Ureter (tissue), 1 donor: Measurements from ENCODE around the gene CHCHD10. TPM values are rescaled to one million over a fixed set of nuclear protein-coding genes. Genes with fewer than 3 reads are reported as not detected.

ENCODE experiments used
- DNase-seq: peaks from one replicate; pipeline ENCODE4 v3.0.0-alpha.2; 2020; ENCODE audit warnings: low spot score
- total RNA-seq: library from RNA; stranded (reverse); gene quantifications from one replicate; pipeline ENCODE4 v1.2.4, GENCODE V29; 2023
- donor health status: DM: yes; HTN: yes; CAD: no.

CHCHD10 gene
- total RNA-seq, 1 donor from 2014 or later = 232 TPM

GRCh38 chr22:23787910-23788309 lies 20.1 kb upstream of the CHCHD10 start:
- DNase-seq = no peak

- DNase-seq = no peak
These were observed 19.8 kb upstream of the CHCHD10 start for GRCh38 chr22:23787600-23787896.

GRCh38 chr22:23786752-23787599 lies 19.2 kb upstream of the CHCHD10 start, which contains the start of gene SMARCB1:
TSS of gene SMARCB1 (plus strand) at chr22:23786966. CDS start at chr22:23787170, 204 bp downstream.
- DNase-seq = peak; percentile 89

GRCh38 chr22:23786261-23786710 lies 18.5 kb upstream of the CHCHD10 start:
- no peak for DNase-seq

- no peak for DNase-seq
These were observed 16.5 kb upstream of the CHCHD10 start for GRCh38 chr22:23784215-23784732.

GRCh38 chr22:23783265-23784150 lies 15.7 kb upstream of the CHCHD10 start:
- DNase-seq = no peak

- no peak for DNase-seq
These were observed 14.9 kb upstream of the CHCHD10 start for GRCh38 chr22:23782703-23783102.

- no peak for DNase-seq
These were observed 14.5 kb upstream of the CHCHD10 start for GRCh38 chr22:23782252-23782651.

- DNase-seq = no peak
These were observed 13.9 kb upstream of the CHCHD10 start for GRCh38 chr22:23781511-23782183.

- DNase-seq = no peak
These were observed 13.3 kb upstream of the CHCHD10 start for GRCh38 chr22:23781065-23781464.

GRCh38 chr22:23780146-23780748 lies 12.5 kb upstream of the CHCHD10 start:
- no peak for DNase-seq

- no peak for DNase-seq
These were observed 12.0 kb upstream of the CHCHD10 start for GRCh38 chr22:23779731-23780130.

- DNase-seq = no peak
These were observed 11.3 kb upstream of the CHCHD10 start for GRCh38 chr22:23779083-23779482.

GRCh38 chr22:23778577-23778900 lies 10.8 kb upstream of the CHCHD10 start:
- DNase-seq = no peak

GRCh38 chr22:23777776-23778576 lies 10.2 kb upstream of the CHCHD10 start:
- DNase-seq = no peak

GRCh38 chr22:23775779-23776375 lies 8.1 kb upstream of the CHCHD10 start:
- DNase-seq = no peak

GRCh38 chr22:23774922-23775436 lies 7.2 kb upstream of the CHCHD10 start:
- DNase-seq = no peak

- DNase-seq = no peak
These were observed 6.5 kb upstream of the CHCHD10 start for GRCh38 chr22:23774114-23774921.

- DNase-seq = no peak
These were observed 5.8 kb upstream of the CHCHD10 start for GRCh38 chr22:23773483-23774113.
